Stomach (tissue), 9 donors: ENCODE results near the gene KCNQ1. TPM values are rescaled to one million over a fixed set of nuclear protein-coding genes. Genes with fewer than 3 reads are reported as not detected.

Source experiments
- DNase-seq, 2 donors: peaks; one replicate each; pipeline versions ENCODE4 v3.0.0 to v3.0.0-alpha.2; 2013 to 2019
- H3K27ac ChIP-seq, 5 donors: fragments of 200-600 bp in 4 of 5; sonication (generic) in 4 of 5; one replicate each; pipeline ENCODE4 v1.5.1; 2013 to 2019; ENCODE audit warnings: mild to moderate bottlenecking in 1 of 5, moderate library complexity in 1 of 5
- H3K27me3 ChIP-seq, 3 donors: fragments of 200-600 bp; sonication (generic); one replicate each; pipeline ENCODE4 v1.5.1; 2017 to 2019; ENCODE audit warnings: mixed run types in 1 of 3
- H3K36me3 ChIP-seq, 4 donors: fragments of 200-600 bp; sonication (generic); 1 replicate in 3 of 4; 2 replicates in 1 of 4; pipeline ENCODE4 v1.5.1; 2016 to 2019
- H3K4me1 ChIP-seq, 4 donors: fragments of 200-600 bp; sonication (generic); one replicate each; pipeline ENCODE4 v1.5.1; 2016 to 2019
- H3K4me3 ChIP-seq, 4 donors: fragments of 200-600 bp; sonication (generic) in 3 of 4; one replicate each; pipeline ENCODE4 v1.5.1; 2016 to 2019; ENCODE audit warnings: mild to moderate bottlenecking in 1 of 4
- H3K9me3 ChIP-seq, 4 donors: fragments of 200-600 bp; sonication (generic); one replicate each; pipeline ENCODE4 v1.5.1; 2016 to 2019
- EP300 ChIP-seq: sonication (generic); formaldehyde crosslinking; IDR thresholded peaks from one replicate; pipeline ENCODE4 v1.6.1; 2017; ENCODE audit warnings: antibody characterized with exemption
- POLR2A ChIP-seq, 4 donors: fragments of 450-650 bp; IDR thresholded peaks; one replicate each; pipeline ENCODE4 v1.6.1; 2016; ENCODE audit warnings: antibody characterized with exemption in 4 of 4, control low read depth in 2 of 4, mild to moderate bottlenecking in 1 of 4, moderate library complexity in 1 of 4
- POLR2AphosphoS5 ChIP-seq, 3 donors: sonication (generic); formaldehyde crosslinking; IDR thresholded peaks; one replicate each; pipeline ENCODE4 v1.6.1; 2016; ENCODE audit warnings: antibody characterized with exemption in 3 of 3
- WGBS, 5 donors: extraction: QIAGEN DNeasy Blood & Tissue Kit in 3 of 5; methylation state at CpG; one replicate each; pipeline versions ENCODE4 v1.1.5 to v1.1.7; 2013 to 2018; 5-methylcytosine and 5-hydroxymethylcytosine counted together
- intact Hi-C: fragments of 100-400 bp; cut with DNase I; formaldehyde crosslinking; loops from one replicate; pipeline ENCODE4 v1.15.1; 2023; ENCODE audit warnings: low total_unique reads
- polyA plus RNA-seq, 3 donors: library from polyadenylated mRNA; stranded (reverse); fragments of 200-250 nt; gene quantifications; one replicate each; pipeline ENCODE4 v1.2.3, GENCODE V29; 2013
- total RNA-seq, 5 donors: library from RNA; depleted of rRNA; stranded (reverse); fragments of >200 nt; gene quantifications; one replicate each; pipeline versions ENCODE4 v1.1.0 to v1.2.3, GENCODE V29; 2014 to 2016
- TF ChIP-seq, protein P1 (sequence below), 7 experiments: fragments of 450-650 bp in 4 of 7; fragments of 200-600 bp in 3 of 7; sonication (generic) in 3 of 7; IDR thresholded peaks; one replicate each; pipeline ENCODE4 v1.5.1; 2016 to 2019; ENCODE audit warnings: antibody characterized with exemption in 7 of 7, control low read depth in 2 of 7, mild to moderate bottlenecking in 1 of 7
- donor health status: healthy with polysubstance abuse.
- donor health status: Bipolar disorder and iron deficiency.
- donor health status: healthy.

KCNQ1 gene
- total and polyA plus RNA-seq, 8 donors, result 12.1 to 155 (median 49.0) TPM

- DNase-seq, result no peak
Observed at GRCh38 chr11:2767071-2767470, 322.3 kb downstream of the KCNQ1 start.

DNA sequence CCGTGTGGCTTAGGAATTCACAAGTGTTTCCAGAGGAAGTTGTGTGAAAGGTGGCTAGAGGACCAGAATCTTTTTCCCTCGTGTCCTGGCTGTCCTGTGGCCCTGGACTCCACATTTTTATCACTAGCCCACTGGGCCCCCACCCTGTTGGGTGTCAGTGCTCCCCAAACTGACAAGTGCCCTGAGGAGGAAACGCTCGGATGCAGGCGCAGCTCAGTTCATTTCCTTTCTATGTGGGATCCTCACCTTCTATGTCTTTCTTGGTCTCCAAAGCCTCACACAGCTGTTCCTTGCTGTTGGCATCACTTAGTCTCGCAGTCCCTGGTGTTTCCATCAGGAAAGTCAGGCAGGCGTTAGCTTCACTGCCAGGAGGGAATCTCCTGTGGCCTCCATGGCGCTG is 323.0 kb downstream of the KCNQ1 start:
- no peak for DNase-seq
- 93 to 94% (median 93%) methylated on average over 8 of the region's 8 CpGs for WGBS, 5 donors

More at GRCh38 chr11:2767071-2767470, 322.3 kb downstream of the KCNQ1 start:
- Histone ChIP-seq H3K4me1 (no peaks in the 10 kb centered on the region), H3K9me3 (no peaks in the 10 kb centered on the region), H3K27me3 (no peaks in the 10 kb centered on the region), H3K4me3 (no peak overlapping the region), H3K36me3 (peaks cover 0 to 6% (median 0%) of the 10 kb centered on the region in 4 donors), H3K27ac (no peak overlapping the region)
- intact Hi-C loops, result no loop called here
- WGBS, 5 donors, result 84 to 92% (median 85%) methylated on average over 5 of the region's 5 CpGs
- no peak for TF ChIP-seq EP300
- TF ChIP-seq, protein P1, sequence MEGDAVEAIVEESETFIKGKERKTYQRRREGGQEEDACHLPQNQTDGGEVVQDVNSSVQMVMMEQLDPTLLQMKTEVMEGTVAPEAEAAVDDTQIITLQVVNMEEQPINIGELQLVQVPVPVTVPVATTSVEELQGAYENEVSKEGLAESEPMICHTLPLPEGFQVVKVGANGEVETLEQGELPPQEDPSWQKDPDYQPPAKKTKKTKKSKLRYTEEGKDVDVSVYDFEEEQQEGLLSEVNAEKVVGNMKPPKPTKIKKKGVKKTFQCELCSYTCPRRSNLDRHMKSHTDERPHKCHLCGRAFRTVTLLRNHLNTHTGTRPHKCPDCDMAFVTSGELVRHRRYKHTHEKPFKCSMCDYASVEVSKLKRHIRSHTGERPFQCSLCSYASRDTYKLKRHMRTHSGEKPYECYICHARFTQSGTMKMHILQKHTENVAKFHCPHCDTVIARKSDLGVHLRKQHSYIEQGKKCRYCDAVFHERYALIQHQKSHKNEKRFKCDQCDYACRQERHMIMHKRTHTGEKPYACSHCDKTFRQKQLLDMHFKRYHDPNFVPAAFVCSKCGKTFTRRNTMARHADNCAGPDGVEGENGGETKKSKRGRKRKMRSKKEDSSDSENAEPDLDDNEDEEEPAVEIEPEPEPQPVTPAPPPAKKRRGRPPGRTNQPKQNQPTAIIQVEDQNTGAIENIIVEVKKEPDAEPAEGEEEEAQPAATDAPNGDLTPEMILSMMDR (IDR thresholded peaks at IDR 0.05), result no peak
- no peak for TF ChIP-seq POLR2AphosphoS5 (IDR thresholded peaks at IDR 0.05)
- TF ChIP-seq POLR2A (IDR thresholded peaks at IDR 0.05), result no peak

DNA sequence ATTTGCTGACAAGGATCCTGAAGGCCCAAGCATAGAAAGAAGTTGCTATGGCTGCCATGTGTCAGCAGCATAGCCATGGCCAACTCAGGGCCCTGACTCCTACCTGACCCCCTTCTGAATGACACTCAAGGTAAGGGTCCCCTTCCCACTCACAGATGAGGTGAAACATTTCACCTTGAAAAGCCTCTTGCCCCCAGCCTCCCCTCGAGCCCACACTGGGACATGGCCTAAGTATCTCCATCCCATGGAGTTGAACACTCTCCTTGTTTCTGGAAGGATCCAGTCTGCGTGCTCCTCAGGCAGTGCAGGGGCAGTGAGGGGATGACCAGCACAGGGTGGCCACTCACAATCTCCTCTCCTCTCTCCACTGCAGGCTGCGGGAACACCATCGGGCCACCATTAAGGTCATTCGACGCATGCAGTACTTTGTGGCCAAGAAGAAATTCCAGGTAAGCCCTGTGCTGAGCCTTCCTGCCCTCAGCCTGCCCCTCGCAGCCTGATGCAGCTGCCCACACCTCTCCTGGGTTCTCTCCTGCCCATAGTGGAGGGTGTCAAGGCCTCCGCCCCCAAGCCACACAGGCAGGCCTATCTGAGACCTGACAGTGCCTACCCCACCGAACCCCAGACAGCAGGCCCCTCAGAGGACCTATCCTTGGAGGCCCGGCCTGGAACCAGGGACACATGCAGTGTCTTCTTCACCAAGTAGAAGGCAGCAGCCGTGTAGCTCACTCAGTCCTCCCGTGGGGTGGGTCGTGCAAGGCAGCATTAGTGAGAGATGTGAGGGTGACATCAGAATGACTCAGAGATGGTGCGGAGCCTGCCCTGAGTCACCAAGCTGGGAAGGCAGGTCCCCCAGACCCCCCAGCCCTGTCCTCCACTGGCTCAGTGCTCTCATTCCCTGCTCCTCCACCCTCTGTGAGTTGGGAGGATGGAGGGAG is 323.9 kb downstream of the KCNQ1 start:
- Histone ChIP-seq H3K27me3 (no peaks in the 10 kb centered on the region), H3K4me1 (no peaks in the 10 kb centered on the region), H3K9me3 (no peaks in the 10 kb centered on the region), H3K36me3 (peaks cover 0 to 6% (median 0%) of the 10 kb centered on the region in 4 donors), H3K4me3 (no peak overlapping the region), H3K27ac (no peak overlapping the region)
- peak in 1 of 2 donors; percentile 17 for DNase-seq
- TF ChIP-seq EP300 (no peak), POLR2AphosphoS5 (IDR thresholded peaks at IDR 0.05) (no peak), POLR2A (IDR thresholded peaks at IDR 0.05) (no peak)
- TF ChIP-seq, protein P1 (IDR thresholded peaks at IDR 0.05), result no peak
- intact Hi-C loops, result no loop called here
- 88 to 96% (median 94%) methylated on average over 11 to 14 of the region's 14 CpGs for WGBS, 5 donors

More for the DNA sequence above, 323.0 kb downstream of the KCNQ1 start:
- H3K27me3 ChIP-seq, result no peaks in the 10 kb centered on the region
- H3K4me3 ChIP-seq, result no peak overlapping the region
- H3K9me3 ChIP-seq, result no peaks in the 10 kb centered on the region
- H3K27ac ChIP-seq, result no peak overlapping the region
- intact Hi-C loops, result no loop called here
- H3K36me3 ChIP-seq, result peaks cover 0 to 6% (median 0%) of the 10 kb centered on the region in 4 donors
- no peaks in the 10 kb centered on the region for H3K4me1 ChIP-seq
- TF ChIP-seq POLR2A (IDR thresholded peaks at IDR 0.05) (no peak), POLR2AphosphoS5 (IDR thresholded peaks at IDR 0.05) (no peak), EP300 (no peak)
- TF ChIP-seq, protein P1 (IDR thresholded peaks at IDR 0.05), result no peak

DNA sequence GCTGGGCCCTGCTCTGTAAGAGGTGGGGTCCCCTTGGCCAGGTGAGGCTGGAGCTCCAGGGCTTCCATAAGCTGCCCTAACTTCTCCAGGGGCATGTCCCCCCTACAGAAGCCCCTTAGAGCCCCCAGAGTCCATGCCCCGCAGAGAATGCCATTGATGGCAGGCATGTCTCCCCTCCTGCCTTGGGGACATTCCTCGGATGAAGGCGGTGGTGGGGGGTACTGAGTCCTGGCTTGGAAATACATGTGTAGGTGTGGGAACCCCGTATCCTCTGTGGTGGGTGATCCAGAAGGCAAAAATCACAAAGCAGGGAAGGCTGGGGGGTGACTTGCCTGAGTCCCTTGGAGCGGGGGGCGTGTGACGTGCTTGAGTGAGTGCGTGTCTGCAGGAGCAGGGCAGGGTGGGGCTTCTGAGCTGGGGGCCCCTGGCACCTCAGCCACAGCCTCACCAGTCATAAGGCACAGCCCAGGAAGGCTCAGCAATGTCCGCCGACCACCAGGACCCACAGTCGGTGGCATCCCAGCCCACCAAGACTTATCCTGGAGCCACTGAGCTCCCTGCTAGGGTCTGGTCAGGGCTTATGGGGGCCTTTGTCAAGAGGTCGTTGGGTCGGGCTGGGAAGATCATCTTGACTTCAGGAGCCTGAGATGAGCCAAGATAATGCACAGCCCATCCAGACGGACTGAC is 324.7 kb downstream of the KCNQ1 start:
- 94 to 97% (median 96%) methylated on average over 8 to 14 of the region's 14 CpGs for WGBS, 5 donors

More for the DNA sequence above, 324.7 kb downstream of the KCNQ1 start:
- TF ChIP-seq POLR2A (IDR thresholded peaks at IDR 0.05), result no peak
- TF ChIP-seq POLR2AphosphoS5 (IDR thresholded peaks at IDR 0.05), result no peak
- TF ChIP-seq EP300, result no peak
- TF ChIP-seq, protein P1 (IDR thresholded peaks at IDR 0.05), result no peak
- no peak overlapping the region for H3K27ac ChIP-seq
- DNase-seq, result peak in 1 of 2 donors; percentile 15
- no peaks in the 10 kb centered on the region for H3K4me1 ChIP-seq
- H3K9me3 ChIP-seq, result no peaks in the 10 kb centered on the region
- intact Hi-C loops, result no loop called here
- no peaks in the 10 kb centered on the region for H3K27me3 ChIP-seq
- H3K36me3 ChIP-seq, result peaks cover 0 to 6% (median 0%) of the 10 kb centered on the region in 4 donors
- no peak overlapping the region for H3K4me3 ChIP-seq
